GM19372 (cell line): ENCODE measurements around the gene ZNF689.

Experiments
- ATAC-seq: cut with Tn5 transposase; IDR thresholded peaks from one replicate; pipeline ENCODE4 v1.9.1; 2021; ENCODE audit warnings: mild to moderate bottlenecking, low read depth, moderate library complexity; ENCODE audit not compliant: unreplicated experiment

The ZNF689 gene

GRCh38 chr16:30567160-30567990, 42.8 kb downstream of the ZNF689 start:
- no peak for ATAC-seq

DNA sequence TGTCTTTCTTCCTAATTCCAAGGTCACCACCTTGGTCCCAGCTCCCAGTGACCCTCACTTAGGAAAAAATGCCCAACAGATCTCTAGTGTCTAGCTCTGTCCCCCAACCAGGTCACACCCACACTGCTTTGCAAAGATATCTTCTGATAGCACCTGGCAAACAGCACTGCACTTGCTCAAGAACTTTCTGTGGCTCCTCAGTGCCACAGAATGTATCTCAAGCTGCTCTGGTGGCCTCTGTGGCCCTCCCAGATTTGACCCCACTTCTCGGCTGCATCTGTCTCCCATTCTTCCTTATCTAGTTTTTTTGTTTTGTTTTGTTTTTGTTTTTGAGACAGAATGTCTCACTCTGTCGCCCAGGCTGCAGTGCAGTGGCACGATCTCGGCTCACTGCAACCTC, 43.7 kb downstream of the ZNF689 start:
- no peak for ATAC-seq

DNA sequence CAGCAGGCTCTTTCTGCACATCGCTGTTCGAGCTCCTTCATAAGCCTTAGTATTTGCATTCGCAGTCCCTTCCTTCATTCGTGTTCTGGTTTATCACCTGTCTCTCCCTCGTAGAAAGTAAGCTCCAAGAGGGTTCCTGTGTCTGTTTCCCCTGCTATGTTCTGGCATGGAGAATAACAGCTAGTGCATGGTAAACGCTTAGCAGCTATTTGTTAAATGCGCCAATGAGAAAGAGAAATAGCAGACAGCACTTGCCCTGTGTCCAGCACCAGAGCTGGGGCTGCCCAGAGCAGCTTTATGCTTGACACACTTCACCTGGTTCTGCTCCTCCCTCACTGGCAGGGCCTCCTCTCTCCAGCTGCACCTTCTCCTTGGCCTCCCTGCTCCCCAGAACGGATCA, 44.2 kb downstream of the ZNF689 start:
- no peak for ATAC-seq

DNA sequence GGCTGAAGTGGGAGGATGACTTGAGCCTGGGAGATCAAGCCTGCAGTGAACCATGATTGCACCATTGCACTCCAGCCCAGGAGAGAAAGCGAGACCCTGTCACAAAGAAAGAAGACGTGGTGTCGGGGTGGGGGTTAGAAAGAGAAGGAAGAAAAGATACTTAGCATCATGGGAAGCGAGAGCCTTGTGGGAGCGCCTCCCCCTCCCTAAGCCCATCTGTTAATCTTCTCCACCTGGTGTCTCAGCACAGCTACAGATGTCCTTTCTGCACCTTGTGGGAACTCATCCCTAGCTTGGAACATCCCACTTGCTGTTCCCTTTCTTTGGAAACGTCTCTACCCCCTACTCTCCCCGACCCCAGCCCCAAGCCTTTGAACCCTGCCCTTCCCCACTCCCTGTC, 44.7 kb downstream of the ZNF689 start:
- no peak for ATAC-seq

DNA sequence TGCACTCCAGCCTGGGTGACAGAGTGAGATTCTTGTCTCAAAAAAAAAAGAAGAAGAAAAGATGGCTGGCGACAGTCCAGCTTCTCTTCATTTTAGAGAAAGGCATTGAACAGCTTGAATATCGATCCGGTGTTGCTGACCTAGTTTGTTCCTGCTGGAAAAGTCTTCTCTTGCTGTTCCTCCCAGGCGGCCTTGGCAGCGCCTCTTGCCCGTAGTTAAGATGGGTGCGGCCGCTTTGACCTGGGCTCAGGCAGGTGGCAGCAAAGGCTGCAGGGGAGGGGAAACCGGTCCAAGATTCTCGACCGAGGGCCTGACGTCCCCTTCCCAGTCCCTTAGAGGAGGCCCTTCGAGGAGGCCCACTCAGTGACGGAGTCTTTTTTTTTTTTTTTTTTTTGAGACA, 48.2 kb downstream of the ZNF689 start:
- no peak for ATAC-seq

- no peak for ATAC-seq
These were observed 48.9 kb downstream of the ZNF689 start for GRCh38 chr16:30561089-30561816.

GRCh38 chr16:30559690-30560089, 50.5 kb downstream of the ZNF689 start:
- no peak for ATAC-seq

DNA sequence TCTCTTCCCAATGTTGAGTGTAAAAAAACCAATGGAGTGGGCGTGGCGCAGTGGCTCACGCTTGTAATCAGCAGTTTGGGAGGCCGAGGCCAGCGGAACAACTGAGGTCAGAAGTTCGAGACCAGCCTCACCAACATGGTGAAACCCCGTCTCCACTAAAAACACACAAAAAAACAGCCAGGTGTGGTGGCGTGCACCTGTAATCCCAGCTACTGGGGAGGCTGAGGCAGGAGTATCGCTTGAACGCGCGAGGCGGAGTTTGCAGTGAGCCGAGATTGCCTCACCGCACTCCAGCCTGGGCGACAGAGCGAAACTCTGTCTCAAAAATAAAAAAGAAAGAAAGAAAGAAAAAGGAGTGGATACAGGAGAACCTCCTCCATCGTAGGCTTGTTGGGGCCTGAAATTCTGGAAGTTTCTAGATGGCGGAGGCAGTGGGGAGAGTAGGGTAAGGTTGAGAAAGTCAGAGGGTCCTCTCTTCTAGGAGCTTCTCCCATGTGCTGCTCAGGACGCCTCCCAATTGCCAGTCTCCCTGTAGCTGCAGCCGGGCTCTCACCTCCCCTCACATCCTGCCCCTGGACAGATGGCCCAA, 51.3 kb downstream of the ZNF689 start:
- no peak for ATAC-seq

GRCh38 chr16:30557957-30558788, 52.0 kb downstream of the ZNF689 start, which contains the start of gene ZNF764:
Gene ZNF764, minus strand, starts transcription at chr16:30558374. Its CDS starts 192 bp downstream, at chr16:30558182.
- peak; percentile 84 for ATAC-seq

DNA sequence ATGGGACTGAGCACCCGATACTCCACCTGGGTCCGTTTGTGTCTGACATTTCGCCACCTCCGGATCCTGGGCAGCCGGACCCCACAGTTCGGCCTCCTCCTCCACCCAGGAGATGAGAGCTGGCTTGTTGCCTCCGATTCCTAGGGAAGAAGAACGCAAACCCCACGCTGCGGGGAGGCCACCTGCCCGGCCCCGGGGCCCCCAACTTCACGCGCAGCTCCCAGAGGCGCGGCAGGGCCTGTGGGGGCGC, 52.6 kb downstream of the ZNF689 start:
- ATAC-seq: peak; percentile 13

DNA sequence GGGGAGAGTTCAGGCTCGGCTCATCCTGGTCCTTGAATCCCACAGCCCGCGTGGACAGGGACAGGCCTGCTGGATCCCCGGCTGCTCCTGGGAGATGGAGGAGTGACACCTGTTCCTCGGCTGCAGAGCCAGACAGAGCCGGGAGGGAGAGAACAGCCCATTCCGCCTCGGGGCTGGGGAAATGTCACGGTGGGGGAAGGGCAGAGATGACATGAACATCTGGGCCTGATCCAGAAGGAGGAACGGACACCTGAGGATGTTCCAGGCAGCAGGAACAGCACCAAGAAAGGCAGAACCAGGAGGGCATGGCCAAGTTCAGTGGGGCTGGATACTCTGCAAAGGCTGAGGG, 54.1 kb downstream of the ZNF689 start:
- no peak for ATAC-seq

DNA sequence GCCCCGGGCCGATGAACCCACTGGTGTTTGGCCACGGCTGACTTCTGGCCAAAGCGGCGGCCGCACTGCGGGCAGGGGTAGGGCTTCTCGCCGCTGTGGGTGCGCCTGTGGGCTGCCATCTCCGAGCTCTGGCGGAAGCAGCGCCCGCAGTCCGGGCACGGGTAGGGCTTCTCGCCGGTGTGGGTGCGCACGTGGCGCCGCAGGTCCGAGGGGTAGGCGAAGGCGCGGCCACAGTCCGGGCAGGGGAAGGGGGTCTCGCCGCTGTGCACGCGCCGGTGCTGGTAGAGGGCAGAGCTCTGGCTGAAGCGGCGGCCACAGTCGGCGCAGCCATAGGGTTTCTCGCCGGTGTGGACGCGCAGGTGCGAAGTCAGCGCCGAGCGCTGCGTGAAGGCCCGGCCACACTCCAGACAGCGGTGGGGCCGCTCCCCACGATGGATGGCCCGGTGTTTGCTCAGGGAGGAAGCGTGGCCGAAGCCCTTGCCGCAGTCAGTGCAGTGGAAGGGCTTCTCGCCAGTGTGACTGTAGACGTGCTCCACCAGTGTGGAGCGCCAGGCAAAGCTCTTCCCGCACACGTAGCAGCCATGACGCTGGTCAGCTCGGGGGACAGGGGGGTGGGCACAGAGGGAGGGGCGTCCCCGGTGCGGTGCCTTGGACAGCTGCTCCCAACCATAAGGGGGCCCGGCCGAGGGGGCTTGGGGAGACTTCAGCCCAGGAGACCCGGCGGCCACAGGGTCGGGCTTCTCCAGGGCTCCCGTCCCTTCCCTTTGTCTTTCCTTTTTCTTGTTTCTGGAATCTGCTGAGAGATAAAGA, 54.7 kb downstream of the ZNF689 start:
- ATAC-seq: no peak

DNA sequence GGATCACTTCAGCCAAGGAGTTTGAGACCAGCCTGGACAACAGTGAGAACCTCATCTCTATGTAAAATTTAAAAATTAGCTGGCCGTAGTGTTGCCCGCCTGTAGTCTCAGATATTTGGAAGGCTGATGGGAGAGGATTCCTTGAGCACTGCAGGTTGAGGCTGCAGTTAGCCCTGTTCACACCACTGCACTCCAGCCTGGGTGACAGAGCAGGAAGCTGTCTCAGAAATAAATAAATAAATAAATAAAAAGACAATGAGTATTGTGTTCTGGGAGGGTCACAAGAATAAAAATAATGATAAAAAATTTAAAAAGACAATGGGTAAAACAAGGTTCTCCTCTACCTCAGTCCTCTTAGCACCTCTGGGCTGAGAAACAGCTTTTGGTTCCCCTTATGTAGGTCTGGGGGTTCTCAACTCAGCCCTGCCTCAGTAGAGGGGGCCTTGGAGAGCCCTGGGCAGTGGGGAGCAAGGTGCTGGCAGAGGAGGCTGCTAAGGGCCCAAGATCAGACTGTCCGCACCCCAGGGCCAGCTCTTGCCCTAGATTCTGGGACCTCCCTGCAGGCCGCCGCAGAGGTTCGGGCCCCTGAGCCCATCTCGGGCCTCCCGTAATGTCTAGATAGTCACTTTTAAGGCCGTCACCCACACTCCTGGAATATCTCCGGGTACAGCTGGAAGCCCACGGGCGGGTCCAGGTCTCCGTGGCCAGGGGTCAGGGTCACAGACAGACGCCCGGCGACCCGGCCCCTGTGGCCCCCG, 55.5 kb downstream of the ZNF689 start:
- ATAC-seq: no peak

DNA sequence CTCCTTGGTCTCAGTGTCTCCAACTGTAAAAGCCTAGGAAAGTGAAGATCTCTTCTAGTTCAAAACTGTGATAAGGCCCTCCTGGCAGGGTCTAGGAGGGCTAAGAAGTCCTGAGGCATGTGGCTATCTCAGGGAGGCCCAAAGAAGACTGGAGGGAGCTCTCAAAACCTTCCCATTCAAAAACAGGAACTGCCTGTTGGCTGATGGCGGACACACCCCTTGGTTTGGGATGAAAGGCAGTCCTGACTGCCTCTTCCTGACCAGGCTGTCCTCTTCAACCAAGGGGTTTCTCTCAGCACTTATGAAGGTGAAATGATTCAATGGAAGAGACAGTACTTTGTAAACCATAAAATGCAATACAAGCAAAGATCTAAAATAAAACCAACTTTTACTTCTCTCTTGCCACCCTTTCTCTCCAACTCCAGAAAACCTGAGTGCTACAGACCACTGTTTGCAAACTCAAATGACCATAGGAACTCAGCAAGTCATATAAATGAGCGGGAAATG, 56.7 kb downstream of the ZNF689 start:
- ATAC-seq: no peak

- ATAC-seq: no peak
These were observed 57.2 kb downstream of the ZNF689 start for GRCh38 chr16:30552956-30553355.
